GM19351 (cell line): ENCODE measurements around the gene FADS6.

ENCODE experiments used
- ATAC-seq: cut with Tn5 transposase; IDR thresholded peaks from one replicate; pipeline ENCODE4 v1.9.1; 2021; ENCODE audit warnings: mild to moderate bottlenecking, moderate library complexity; ENCODE audit not compliant: unreplicated experiment

FADS6 gene

GRCh38 chr17:74892974-74893911 is at the start of gene FADS6:
Gene FADS6 (minus strand): TSS chr17:74893633. CDS start chr17:74893595, 38 bp downstream.
- no peak for ATAC-seq

GRCh38 chr17:74941128-74941725 is 47.8 kb upstream of the FADS6 start:
- ATAC-seq, result no peak

- no peak for ATAC-seq
Observed at GRCh38 chr17:74939534-74939933, 46.1 kb upstream of the FADS6 start.

- ATAC-seq, result no peak
Observed at GRCh38 chr17:74938194-74938950, 44.9 kb upstream of the FADS6 start.

GRCh38 chr17:74937064-74938051 is 43.9 kb upstream of the FADS6 start:
- no peak for ATAC-seq

- no peak for ATAC-seq
Observed at GRCh38 chr17:74936470-74936799, 43.0 kb upstream of the FADS6 start.

- no peak for ATAC-seq
Observed at GRCh38 chr17:74935585-74936469, 42.4 kb upstream of the FADS6 start, which contains the start of gene OTOP3. Gene OTOP3 (plus strand): TSS chr17:74935898. CDS start chr17:74935922, 24 bp downstream.

- ATAC-seq, result no peak
Observed at GRCh38 chr17:74935048-74935447, 41.6 kb upstream of the FADS6 start.

GRCh38 chr17:74930535-74931036 is 37.2 kb upstream of the FADS6 start:
- no peak for ATAC-seq

GRCh38 chr17:74928786-74929185 is 35.4 kb upstream of the FADS6 start:
- ATAC-seq, result no peak

GRCh38 chr17:74925242-74925641 is 31.8 kb upstream of the FADS6 start:
- no peak for ATAC-seq

- no peak for ATAC-seq
Observed at GRCh38 chr17:74924250-74924948, 31.0 kb upstream of the FADS6 start, which contains the start of gene OTOP2. Gene OTOP2 (plus strand): TSS chr17:74924273. CDS start chr17:74924633, 360 bp downstream.

- ATAC-seq, result no peak
Observed at GRCh38 chr17:74923538-74924249, 30.3 kb upstream of the FADS6 start.

GRCh38 chr17:74922694-74923537 is 29.5 kb upstream of the FADS6 start, which contains the start of gene USH1G:
Gene USH1G (minus strand): TSS chr17:74923255. CDS start chr17:74923073, 182 bp downstream.
- ATAC-seq, result no peak

- no peak for ATAC-seq
Observed at GRCh38 chr17:74922172-74922571, 28.7 kb upstream of the FADS6 start.

- ATAC-seq, result no peak
Observed at GRCh38 chr17:74921769-74922168, 28.3 kb upstream of the FADS6 start.
